ENCODE measurements around the gene SORCS2. TPM values are rescaled to one million over a fixed set of nuclear protein-coding genes. Genes with fewer than 3 reads are reported as not detected.

SORCS2 gene
- total RNA-seq, 2 donors from 2014 or later: 1.0 to 4.4 TPM

- TF ChIP-seq POLR2AphosphoS5 (IDR thresholded peaks at IDR 0.05) (no peak), CTCF (IDR thresholded peaks at IDR 0.05) (no peak), POLR2A (IDR thresholded peaks at IDR 0.05) (no peak)
- H3K27ac ChIP-seq: no peak overlapping the region
- H3K4me3 ChIP-seq: no peak overlapping the region
- WGBS: 79% methylated on average over 31 of the region's 31 CpGs
- H3K9me3 ChIP-seq: no peaks in the 10 kb centered on the region
- no peaks in the 10 kb centered on the region for H3K27me3 ChIP-seq (replicated peaks; ENCODE audit: insufficient read depth)
- peaks cover 0 to 7% of the 10 kb centered on the region in 2 donors for H3K36me3 ChIP-seq
- DNase-seq (ENCODE audit: low spot score): no peak
- intact Hi-C loops (cut with DNase I): no loop called here
- no peaks in the 10 kb centered on the region for H3K4me1 ChIP-seq (replicated peaks)
Measured at GRCh38 chr4:7772711-7773385, 580.5 kb downstream of the SORCS2 start.

GRCh38 chr4:7773401-7774180, 581.3 kb downstream of the SORCS2 start:
- no peak for TF ChIP-seq POLR2AphosphoS5 (IDR thresholded peaks at IDR 0.05)
- TF ChIP-seq CTCF (IDR thresholded peaks at IDR 0.05): no peak
- no peak for TF ChIP-seq POLR2A (IDR thresholded peaks at IDR 0.05)
- peaks cover 0 to 7% of the 10 kb centered on the region in 2 donors for H3K36me3 ChIP-seq
- H3K27me3 ChIP-seq (replicated peaks; ENCODE audit: insufficient read depth): no peaks in the 10 kb centered on the region
- 96% methylated on average over 17 of the region's 24 CpGs for WGBS
- DNase-seq (ENCODE audit: low spot score): no peak
- intact Hi-C loops (cut with DNase I): no loop called here
- no peak overlapping the region for H3K4me3 ChIP-seq
- H3K9me3 ChIP-seq: no peaks in the 10 kb centered on the region
- no peaks in the 10 kb centered on the region for H3K4me1 ChIP-seq (replicated peaks)
- no peak overlapping the region for H3K27ac ChIP-seq

- Histone ChIP-seq H3K27me3 (replicated peaks; ENCODE audit: insufficient read depth) (no peaks in the 10 kb centered on the region), H3K9me3 (no peaks in the 10 kb centered on the region), H3K36me3 (peaks cover 0 to 7% of the 10 kb centered on the region in 2 donors), H3K4me3 (no peak overlapping the region), H3K27ac (no peak overlapping the region), H3K4me1 (replicated peaks) (no peaks in the 10 kb centered on the region)
- TF ChIP-seq POLR2AphosphoS5 (IDR thresholded peaks at IDR 0.05) (no peak), POLR2A (IDR thresholded peaks at IDR 0.05) (no peak), CTCF (IDR thresholded peaks at IDR 0.05) (no peak)
- WGBS: 91% methylated on average over 22 of the region's 22 CpGs
- intact Hi-C loops (cut with DNase I): no loop called here
- no peak for DNase-seq (ENCODE audit: low spot score)
Measured at GRCh38 chr4:7774301-7775294, 582.3 kb downstream of the SORCS2 start.

GRCh38 chr4:7775396-7775795, 583.1 kb downstream of the SORCS2 start:
- H3K4me1 ChIP-seq (replicated peaks): no peaks in the 10 kb centered on the region
- no peak overlapping the region for H3K4me3 ChIP-seq
- peaks cover 0 to 7% of the 10 kb centered on the region in 2 donors for H3K36me3 ChIP-seq
- TF ChIP-seq CTCF (IDR thresholded peaks at IDR 0.05): no peak
- TF ChIP-seq POLR2AphosphoS5 (IDR thresholded peaks at IDR 0.05): no peak
- TF ChIP-seq POLR2A (IDR thresholded peaks at IDR 0.05): no peak
- H3K27me3 ChIP-seq (replicated peaks; ENCODE audit: insufficient read depth): no peaks in the 10 kb centered on the region
- DNase-seq (ENCODE audit: low spot score): no peak
- H3K9me3 ChIP-seq: no peaks in the 10 kb centered on the region
- H3K27ac ChIP-seq: no peak overlapping the region
- WGBS: 88% methylated on average over 9 of the region's 9 CpGs
- intact Hi-C loops (cut with DNase I): no loop called here

Measured in prostate gland (tissue), 2 donors.